ENCODE measurements around the gene INTS14. TPM values are rescaled to one million over a fixed set of nuclear protein-coding genes. Genes with fewer than 3 reads are reported as not detected.

Gene INTS14
- total RNA-seq, 2 donors from 2014 or later: 51.1 to 51.3 TPM

GRCh38 chr15:65580287-65580686 lies 30.6 kb downstream of the INTS14 start:
- peaks cover 12 to 18% of the 10 kb centered on the region in 2 donors for H3K4me1 Mint-ChIP-seq (ENCODE audit: low read depth in 2 of 2)
- no peak overlapping the region for H3K4me3 Mint-ChIP-seq
- ATAC-seq (no peak), DNase-seq (ENCODE audit: low spot score) (no peak)
- peaks cover 30% of the 10 kb centered on the region for H3K36me3 Mint-ChIP-seq
- H3K9me3 Mint-ChIP-seq: no peaks in the 10 kb centered on the region
- peak overlapping the region in 1 of 2 donors; percentile 8 for H3K27ac Mint-ChIP-seq
- H3K27me3 Mint-ChIP-seq: no peaks in the 10 kb centered on the region

GRCh38 chr15:65579762-65580161 lies 31.2 kb downstream of the INTS14 start:
- peak overlapping the region in 1 of 2 donors; percentile 8 for H3K27ac Mint-ChIP-seq
- peaks cover 30% of the 10 kb centered on the region for H3K36me3 Mint-ChIP-seq
- DNase-seq (ENCODE audit: low spot score) (no peak), ATAC-seq (no peak)
- peaks cover 12 to 18% of the 10 kb centered on the region in 2 donors for H3K4me1 Mint-ChIP-seq (ENCODE audit: low read depth in 2 of 2)
- no peaks in the 10 kb centered on the region for H3K9me3 Mint-ChIP-seq
- no peaks in the 10 kb centered on the region for H3K27me3 Mint-ChIP-seq
- H3K4me3 Mint-ChIP-seq: no peak overlapping the region

- Mint-ChIP-seq H3K4me1 (ENCODE audit: low read depth in 2 of 2) (peaks cover 9 to 12% of the 10 kb centered on the region in 2 donors), H3K27ac (no peak overlapping the region), H3K36me3 (peaks cover 30% of the 10 kb centered on the region), H3K27me3 (no peaks in the 10 kb centered on the region), H3K4me3 (no peak overlapping the region), H3K9me3 (no peaks in the 10 kb centered on the region)
- no peak for DNase-seq (ENCODE audit: low spot score)
- no peak for ATAC-seq
Observed at GRCh38 chr15:65578904-65579728, 31.8 kb downstream of the INTS14 start.

- Mint-ChIP-seq H3K27ac (no peak overlapping the region), H3K4me1 (ENCODE audit: low read depth in 2 of 2) (peaks cover 0 to 3% of the 10 kb centered on the region in 2 donors), H3K4me3 (no peak overlapping the region), H3K27me3 (no peaks in the 10 kb centered on the region), H3K9me3 (no peaks in the 10 kb centered on the region), H3K36me3 (peaks cover 27% of the 10 kb centered on the region)
- ATAC-seq (no peak), DNase-seq (ENCODE audit: low spot score) (no peak)
Observed at GRCh38 chr15:65577129-65577996, 33.6 kb downstream of the INTS14 start.

DNA sequence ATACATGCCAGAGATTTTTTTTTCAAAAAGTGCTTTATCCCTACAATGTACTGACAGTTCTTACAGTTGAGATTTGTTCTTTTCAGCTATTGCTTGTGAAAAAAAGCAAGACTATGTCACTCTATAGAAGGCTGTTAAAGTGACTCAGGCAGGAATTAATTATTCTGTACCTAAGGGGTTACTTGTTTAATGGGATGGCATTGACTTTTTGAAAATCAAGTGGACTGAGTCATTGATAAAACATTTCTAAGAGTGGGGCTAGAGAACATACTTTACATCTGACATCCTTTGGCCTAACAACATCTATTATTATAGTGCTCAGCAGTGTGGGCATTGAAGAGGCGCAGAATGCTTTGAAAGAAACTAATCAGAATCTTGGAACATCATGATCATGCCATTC lies 34.3 kb downstream of the INTS14 start:
- H3K36me3 Mint-ChIP-seq: peaks cover 21% of the 10 kb centered on the region
- H3K4me1 Mint-ChIP-seq (ENCODE audit: low read depth in 2 of 2): no peaks in the 10 kb centered on the region
- H3K4me3 Mint-ChIP-seq: no peak overlapping the region
- no peak for DNase-seq (ENCODE audit: low spot score)
- H3K9me3 Mint-ChIP-seq: no peaks in the 10 kb centered on the region
- H3K27me3 Mint-ChIP-seq: no peaks in the 10 kb centered on the region
- H3K27ac Mint-ChIP-seq: no peak overlapping the region
- no peak for ATAC-seq

DNA sequence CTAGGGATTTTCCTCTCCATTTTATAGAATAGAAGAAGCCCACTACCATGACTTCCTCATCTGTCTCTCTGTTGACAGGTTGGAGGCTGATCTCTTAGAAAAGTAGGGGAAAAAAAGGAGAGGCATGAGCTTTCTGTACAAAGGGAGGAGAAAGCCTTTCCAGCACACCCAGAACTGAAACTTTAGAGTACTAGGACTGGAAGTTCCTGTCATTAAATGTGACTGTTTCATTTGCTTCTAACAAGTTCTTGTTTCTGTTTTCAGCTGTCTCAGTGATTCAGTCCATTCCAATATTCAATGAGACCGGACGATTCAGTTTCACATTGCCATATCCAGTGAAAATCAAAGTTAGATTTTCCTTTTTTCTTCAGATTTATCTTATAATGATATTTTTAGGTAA lies 39.0 kb downstream of the INTS14 start:
- Mint-ChIP-seq H3K27ac (no peak overlapping the region), H3K9me3 (no peaks in the 10 kb centered on the region), H3K4me1 (ENCODE audit: low read depth in 2 of 2) (no peaks in the 10 kb centered on the region), H3K36me3 (peaks cover 10% of the 10 kb centered on the region), H3K4me3 (no peak overlapping the region), H3K27me3 (no peaks in the 10 kb centered on the region)
- DNase-seq (ENCODE audit: low spot score): no peak
- no peak for ATAC-seq

- H3K9me3 Mint-ChIP-seq: no peaks in the 10 kb centered on the region
- ATAC-seq: no peak
- no peak overlapping the region for H3K4me3 Mint-ChIP-seq
- no peaks in the 10 kb centered on the region for H3K4me1 Mint-ChIP-seq (ENCODE audit: low read depth in 2 of 2)
- H3K27ac Mint-ChIP-seq: no peak overlapping the region
- DNase-seq (ENCODE audit: low spot score): no peak
- H3K27me3 Mint-ChIP-seq: no peaks in the 10 kb centered on the region
- H3K36me3 Mint-ChIP-seq: peaks cover 8% of the 10 kb centered on the region
Observed at GRCh38 chr15:65569728-65570127, 41.2 kb downstream of the INTS14 start.

DNA sequence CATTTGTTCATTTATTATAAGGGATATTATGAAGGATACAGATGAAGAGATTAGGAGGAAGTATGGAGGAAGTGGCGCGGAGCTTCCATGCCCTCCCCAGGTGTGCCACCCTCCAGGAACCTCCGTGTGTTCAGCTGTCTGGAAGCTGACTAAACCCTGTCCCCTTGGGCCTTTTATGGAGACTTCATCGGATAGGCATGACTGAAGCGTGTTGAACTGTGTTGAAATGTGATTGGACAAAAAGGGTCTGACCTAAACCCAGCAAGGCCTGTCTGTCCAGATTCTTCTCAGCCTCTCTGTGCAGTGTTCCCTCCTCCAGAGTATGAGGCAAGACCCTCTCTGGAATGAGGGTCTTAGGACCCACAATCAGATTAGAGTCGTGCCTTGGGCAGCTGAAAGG lies 49.0 kb downstream of the INTS14 start:
- DNase-seq (ENCODE audit: low spot score) (no peak), ATAC-seq (no peak)
- Mint-ChIP-seq H3K27ac (no peak overlapping the region), H3K4me1 (ENCODE audit: low read depth in 2 of 2) (no peaks in the 10 kb centered on the region), H3K9me3 (no peaks in the 10 kb centered on the region), H3K27me3 (no peaks in the 10 kb centered on the region), H3K36me3 (peaks cover 12% of the 10 kb centered on the region), H3K4me3 (no peak overlapping the region)

- H3K9me3 Mint-ChIP-seq: no peaks in the 10 kb centered on the region
- DNase-seq (ENCODE audit: low spot score) (no peak), ATAC-seq (no peak)
- peaks cover 13% of the 10 kb centered on the region for H3K36me3 Mint-ChIP-seq
- H3K4me1 Mint-ChIP-seq (ENCODE audit: low read depth in 2 of 2): no peaks in the 10 kb centered on the region
- H3K27ac Mint-ChIP-seq: no peak overlapping the region
- no peaks in the 10 kb centered on the region for H3K27me3 Mint-ChIP-seq
- H3K4me3 Mint-ChIP-seq: no peak overlapping the region
Observed at GRCh38 chr15:65559941-65560340, 51.0 kb downstream of the INTS14 start.

DNA sequence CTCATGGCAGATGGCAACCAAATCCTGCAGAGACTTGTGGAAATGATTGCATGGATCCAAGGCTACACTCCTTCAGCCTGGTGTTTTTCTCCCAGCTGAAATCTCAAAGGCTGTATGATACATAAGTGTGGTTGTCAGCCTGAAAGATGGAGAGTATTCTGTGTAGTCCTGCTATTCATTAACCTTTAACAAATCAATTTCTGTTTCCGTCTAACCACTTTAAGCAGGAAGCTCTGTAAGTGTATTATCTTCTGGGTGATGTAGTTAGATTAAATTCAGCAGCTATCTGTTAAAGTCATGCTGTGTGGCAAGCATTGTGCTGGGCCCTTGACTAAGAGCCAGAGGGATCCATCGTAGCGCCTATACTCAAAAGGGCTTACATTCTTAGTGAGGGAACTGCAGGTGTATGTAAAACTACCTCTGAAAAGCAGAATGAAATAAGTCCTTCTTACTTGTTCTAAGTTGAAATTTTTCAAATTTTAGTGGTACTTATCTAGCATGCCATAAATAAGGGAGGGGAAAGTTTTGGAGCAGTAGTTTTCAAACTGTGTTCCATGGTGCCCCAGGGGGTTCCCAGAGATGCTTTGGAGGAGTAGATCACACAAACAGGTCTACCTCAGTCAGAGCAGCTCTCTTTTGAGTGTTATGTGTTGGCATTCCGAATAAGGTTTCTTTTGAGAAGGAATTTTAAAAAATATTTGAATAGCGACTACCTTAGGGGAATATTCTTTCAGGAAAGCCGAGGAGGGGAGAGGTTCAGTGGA lies 51.8 kb downstream of the INTS14 start:
- no peak overlapping the region for H3K4me3 Mint-ChIP-seq
- H3K36me3 Mint-ChIP-seq: peaks cover 11% of the 10 kb centered on the region
- no peak for ATAC-seq
- H3K27me3 Mint-ChIP-seq: no peaks in the 10 kb centered on the region
- H3K27ac Mint-ChIP-seq: no peak overlapping the region
- H3K9me3 Mint-ChIP-seq: no peaks in the 10 kb centered on the region
- H3K4me1 Mint-ChIP-seq (ENCODE audit: low read depth in 2 of 2): no peaks in the 10 kb centered on the region
- no peak for DNase-seq (ENCODE audit: low spot score)

DNA sequence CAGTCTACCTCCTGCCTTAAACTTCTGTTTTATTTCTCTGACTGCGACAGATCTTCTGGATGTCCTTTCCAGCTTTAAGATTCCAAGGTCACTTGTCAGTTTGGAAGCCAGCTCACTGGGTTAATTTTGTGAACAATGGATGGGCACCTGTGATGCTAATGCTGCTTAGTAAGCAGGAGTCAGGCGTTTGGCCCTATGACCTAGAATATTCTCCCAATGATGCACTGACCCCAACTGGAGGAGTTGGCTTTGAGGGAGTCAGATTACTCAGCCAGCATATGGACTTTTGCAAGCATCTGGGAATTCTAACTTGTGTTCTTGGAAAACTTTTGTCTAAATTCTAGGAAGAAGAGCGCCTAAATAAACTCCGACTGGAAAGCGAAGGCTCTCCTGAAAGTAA lies 52.6 kb downstream of the INTS14 start:
- DNase-seq (ENCODE audit: low spot score) (no peak), ATAC-seq (no peak)
- H3K27me3 Mint-ChIP-seq: no peaks in the 10 kb centered on the region
- H3K4me3 Mint-ChIP-seq: no peak overlapping the region
- no peaks in the 10 kb centered on the region for H3K9me3 Mint-ChIP-seq
- H3K27ac Mint-ChIP-seq: no peak overlapping the region
- peaks cover 8% of the 10 kb centered on the region for H3K36me3 Mint-ChIP-seq
- no peaks in the 10 kb centered on the region for H3K4me1 Mint-ChIP-seq (ENCODE audit: low read depth in 2 of 2)

DNA sequence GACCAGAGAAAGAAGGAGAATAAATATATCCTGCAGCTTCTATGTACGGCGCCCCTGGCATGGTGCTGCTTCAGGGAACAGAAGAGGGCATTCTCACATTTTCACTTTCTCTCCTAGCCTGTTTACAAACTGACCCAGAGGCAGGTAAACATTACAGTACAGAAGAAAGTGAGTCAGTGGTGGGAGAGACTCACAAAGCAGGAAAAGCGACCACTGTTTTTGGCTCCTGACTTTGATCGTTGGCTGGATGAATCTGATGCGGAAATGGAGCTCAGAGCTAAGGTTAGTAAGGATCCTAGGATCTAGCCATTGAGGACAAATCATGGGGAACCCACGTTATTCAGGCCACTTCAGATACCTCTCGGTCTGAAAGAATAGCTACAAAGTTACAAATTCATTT lies 54.3 kb downstream of the INTS14 start:
- peaks cover 8% of the 10 kb centered on the region for H3K36me3 Mint-ChIP-seq
- DNase-seq (ENCODE audit: low spot score): no peak
- H3K4me1 Mint-ChIP-seq (ENCODE audit: low read depth in 2 of 2): no peaks in the 10 kb centered on the region
- no peak overlapping the region for H3K27ac Mint-ChIP-seq
- no peaks in the 10 kb centered on the region for H3K27me3 Mint-ChIP-seq
- no peak for ATAC-seq
- H3K9me3 Mint-ChIP-seq: no peaks in the 10 kb centered on the region
- no peak overlapping the region for H3K4me3 Mint-ChIP-seq

GRCh38 chr15:65553691-65554090 lies 57.2 kb downstream of the INTS14 start:
- H3K36me3 Mint-ChIP-seq: peaks cover 4% of the 10 kb centered on the region
- H3K4me3 Mint-ChIP-seq: no peak overlapping the region
- H3K27ac Mint-ChIP-seq: no peak overlapping the region
- DNase-seq (ENCODE audit: low spot score) (no peak), ATAC-seq (no peak)
- H3K9me3 Mint-ChIP-seq: no peaks in the 10 kb centered on the region
- H3K27me3 Mint-ChIP-seq: no peaks in the 10 kb centered on the region
- peaks cover 10 to 12% of the 10 kb centered on the region in 2 donors for H3K4me1 Mint-ChIP-seq (ENCODE audit: low read depth in 2 of 2)
